Endothelial cell of umbilical vein (primary cell): ENCODE data around the gene OVCH1. TPM values are rescaled to one million over a fixed set of nuclear protein-coding genes. Genes with fewer than 3 reads are reported as not detected.

Source experiments
- BruUV-seq: library from RNA; stranded (reverse); fragments of 400-500 nt; replicated peaks from 2 replicates; lab custom pipeline; 2021; lab: Mats Ljungman, UMichigan
- CTCF ChIA-PET: fragments of 300-600, 350-600 bp; sonication (Branson Sonifier 250); formaldehyde crosslinking; loops from one replicate; lab custom pipeline; 2021; ENCODE audit warnings: antibody characterized with exemption, inconsistent platforms; lab: Charles Lee
- POLR2A ChIA-PET: fragments of 300-600, 350-600 bp; sonication (Branson Sonifier 250); formaldehyde crosslinking; loops from one replicate; lab custom pipeline; 2021; ENCODE audit warnings: antibody characterized with exemption, inconsistent platforms; lab: Charles Lee
- DNase-seq: peaks from one replicate; pipeline ENCODE4 v3.0.0-alpha.2; 2011; ENCODE audit warnings: low read depth, low spot score
- FAIRE-seq: peaks from 2 replicates; lab custom pipeline; 2011; peaks lifted over from hg19 to GRCh38; lab: Jason Lieb, UNC
- H2AFZ ChIP-seq: 2 replicates; pipeline ENCODE4 v1.6.0; 2012; ENCODE audit warnings: low read depth, low read length, control low read depth, inconsistent platforms
- H3K27ac ChIP-seq: 2 replicates; pipeline ENCODE4 v1.5.1; 2011; ENCODE audit warnings: low read depth, mild to moderate bottlenecking, control low read depth, low read length, moderate library complexity; ENCODE audit not compliant: insufficient read depth
- H3K27me3 ChIP-seq, 2 experiments: 2 replicates each; pipeline versions ENCODE4 v1.6.0 to v1.6.1; 2011; ENCODE audit warnings: low read length in 2 of 2, mixed read lengths in 1 of 2; ENCODE audit not compliant: control insufficient read depth in 2 of 2, insufficient read depth in 2 of 2
- H3K36me3 ChIP-seq, 2 experiments: 2 replicates in 1 of 2; 3 replicates in 1 of 2; pipeline ENCODE4 v1.5.1; 2011; ENCODE audit warnings: low read length in 2 of 2, mild to moderate bottlenecking in 1 of 2, moderate library complexity in 1 of 2; ENCODE audit not compliant: control insufficient read depth in 2 of 2, insufficient read depth in 2 of 2; ENCODE audit errors: extremely low read depth in 1 of 2
- H3K4me1 ChIP-seq: 3 replicates; pipeline ENCODE4 v1.5.1; 2011; ENCODE audit warnings: mild to moderate bottlenecking, low read length; ENCODE audit not compliant: control insufficient read depth, insufficient read depth; ENCODE audit errors: extremely low read depth
- H3K4me2 ChIP-seq: 2 replicates; pipeline ENCODE4 v1.6.1; 2011; ENCODE audit warnings: low read length, control low read depth, mixed read lengths; ENCODE audit not compliant: insufficient read depth
- H3K4me3 ChIP-seq, 3 experiments: fragments of 200-600 bp in 1 of 3; sonication (generic), shearing (Covaris generic) in 1 of 3; replicated peaks in 1 of 3; 2 replicates each; pipeline ENCODE4 v1.5.1; 2011 to 2016; ENCODE audit warnings: control low read depth in 3 of 3, low read length in 3 of 3, mild to moderate bottlenecking in 2 of 3, inconsistent platforms in 1 of 3, low read depth in 1 of 3, moderate library complexity in 1 of 3; ENCODE audit not compliant: insufficient read depth in 1 of 3
- H3K79me2 ChIP-seq: 2 replicates; pipeline ENCODE4 v1.6.0; 2012; ENCODE audit warnings: low read length, inconsistent platforms; ENCODE audit not compliant: control insufficient read depth, insufficient read depth
- H3K9ac ChIP-seq: replicated peaks from 2 replicates; pipeline ENCODE3; 2011; ENCODE audit warnings: low read length, control low read depth; ENCODE audit not compliant: insufficient read depth; ENCODE audit errors: extremely low read depth
- H3K9me1 ChIP-seq: replicated peaks from 3 replicates; pipeline ENCODE4 v1.6.0; 2011; ENCODE audit warnings: mild to moderate bottlenecking, low read length; ENCODE audit not compliant: control insufficient read depth, insufficient read depth; ENCODE audit errors: extremely low read depth
- H3K9me3 ChIP-seq: replicated peaks from 2 replicates; pipeline ENCODE4 v1.5.1; 2012; ENCODE audit warnings: low read length, inconsistent platforms; ENCODE audit not compliant: control insufficient read depth, insufficient read depth
- H4K20me1 ChIP-seq: replicated peaks from 2 replicates; pipeline ENCODE3; 2011; ENCODE audit warnings: mild to moderate bottlenecking, low read length; ENCODE audit not compliant: control insufficient read depth, insufficient read depth; ENCODE audit errors: extremely low read depth
- EZH2 ChIP-seq: IDR thresholded peaks from 2 replicates; pipeline ENCODE4 v1.6.1; 2012; ENCODE audit warnings: borderline replicate concordance, low read depth, mild to moderate bottlenecking, moderate library complexity, low read length, inconsistent platforms; ENCODE audit not compliant: severe bottlenecking
- FOS ChIP-seq: IDR thresholded peaks from 2 replicates; pipeline ENCODE4 v1.6.1; 2011; ENCODE audit warnings: mild to moderate bottlenecking, low read length, moderate library complexity, borderline replicate concordance; ENCODE audit not compliant: insufficient read depth
- GATA2 ChIP-seq: IDR thresholded peaks from 2 replicates; pipeline ENCODE4 v1.7.0; 2011; ENCODE audit warnings: low read depth, mild to moderate bottlenecking, moderate library complexity, mixed read lengths, low read length; ENCODE audit not compliant: insufficient read length, insufficient read depth
- JUN ChIP-seq: IDR thresholded peaks from 2 replicates; pipeline ENCODE4 v1.6.1; 2011; ENCODE audit warnings: borderline replicate concordance, low read depth; ENCODE audit not compliant: insufficient read length, insufficient read depth
- MYC ChIP-seq: IDR thresholded peaks from one replicate; pipeline ENCODE4 v1.6.1; 2011; ENCODE audit warnings: mild to moderate bottlenecking, low read depth, low read length
- POLR2A ChIP-seq: IDR thresholded peaks from 2 replicates; pipeline ENCODE4 v1.6.1; 2012; ENCODE audit warnings: low read depth, mild to moderate bottlenecking, control low read depth, low read length
- POLR2AphosphoS5 ChIP-seq: IDR thresholded peaks from 2 replicates; pipeline ENCODE4 v1.6.1; 2012; ENCODE audit warnings: low read depth, mild to moderate bottlenecking, control low read depth, low read length, moderate library complexity; ENCODE audit not compliant: insufficient read depth
- dilution Hi-C: fragments of 300-500 bp; cut with MboI; formaldehyde crosslinking; loops from one replicate; pipeline ENCODE4 v1.15.0; 2019; ENCODE audit warnings: low sequenced_read_pairs; ENCODE audit not compliant: extremely low pct_ligation_motif_present
- intact Hi-C: fragments of 100-400 bp; cut with micrococcal nuclease; formaldehyde crosslinking; loops from one replicate; pipeline ENCODE4 v1.10.0; 2022
- polyA plus RNA-seq, 4 experiments: library from polyadenylated mRNA; depleted of rRNA in 3 of 4; stranded (reverse) in 3 of 4; unstranded in 1 of 4; fragments of >200 nt; gene quantifications; 2 replicates each; pipeline versions ENCODE4 v1.2.1 to v1.2.3, GENCODE V29; 2011 to 2012; ENCODE audit warnings: missing spikeins in 1 of 4
- total RNA-seq: library from RNA; stranded (reverse); gene quantifications from 2 replicates; pipeline ENCODE4 v1.2.3, GENCODE V29; 2021
- TF ChIP-seq, protein P1 (sequence below), 2 donors: IDR thresholded peaks; 1 replicate in 1 of 2; 2 replicates in 1 of 2; pipeline ENCODE4 v1.5.1; 2011; ENCODE audit warnings: low read length in 2 of 2, mild to moderate bottlenecking in 2 of 2, moderate library complexity in 2 of 2, control low read depth in 1 of 2, inconsistent platforms in 1 of 2, low read depth in 1 of 2; ENCODE audit not compliant: insufficient read depth in 1 of 2; ENCODE audit errors: extremely low read depth in 1 of 2
- TF ChIP-seq, protein P2 (sequence below): IDR thresholded peaks from 2 replicates; pipeline ENCODE4 v1.6.1; 2011; ENCODE audit not compliant: insufficient read depth, insufficient read length

OVCH1 gene
- total and polyA plus RNA-seq, 2 donors (not counting 3 experiments of a cell fraction or from before 2014, with no cell fraction given), result 0.01 TPM; not detected in 1

DNA sequence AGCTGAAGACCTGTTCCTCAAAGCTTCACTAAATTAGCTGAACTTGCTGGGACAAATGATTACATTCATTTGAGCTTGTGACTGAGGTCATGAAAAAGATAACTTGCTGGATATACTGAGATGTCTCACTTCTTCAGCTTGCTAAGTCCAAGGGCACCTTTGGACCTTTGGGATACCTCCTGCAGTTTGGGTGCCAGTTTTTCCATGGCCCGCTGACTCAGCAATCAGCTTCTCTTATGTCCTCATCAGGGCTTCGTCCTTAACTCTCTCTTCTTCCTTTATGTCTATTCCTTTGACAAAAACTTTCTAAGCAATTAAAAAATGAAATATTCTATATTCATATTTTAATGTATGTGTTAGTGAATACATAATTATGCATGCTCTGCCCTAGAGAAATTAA lies 45.6 kb downstream of the OVCH1 start:
- intact Hi-C loops (no loop called here), dilution Hi-C loops (no loop called here)
- Histone ChIP-seq H3K9ac (no peak overlapping the region), H3K9me1 (no peaks in the 10 kb centered on the region), H3K36me3 (no peaks in the 10 kb centered on the region), H3K4me2 (no peak overlapping the region), H3K4me3 (no peak overlapping the region), H4K20me1 (no peaks in the 10 kb centered on the region), H3K27me3 (no peaks in the 10 kb centered on the region), H3K27ac (no peak overlapping the region), H3K4me1 (no peaks in the 10 kb centered on the region), H2AFZ (no peak overlapping the region), H3K79me2 (no peaks in the 10 kb centered on the region), H3K9me3 (no peaks in the 10 kb centered on the region)
- no peak for FAIRE-seq
- POLR2A ChIA-PET, result no interaction called here
- no TSS peak for BruUV-seq
- TF ChIP-seq POLR2AphosphoS5 (no peak), POLR2A (no peak), FOS (no peak), MYC (no peak), EZH2 (no peak), JUN (no peak), GATA2 (no peak)
- TF ChIP-seq, protein P1, sequence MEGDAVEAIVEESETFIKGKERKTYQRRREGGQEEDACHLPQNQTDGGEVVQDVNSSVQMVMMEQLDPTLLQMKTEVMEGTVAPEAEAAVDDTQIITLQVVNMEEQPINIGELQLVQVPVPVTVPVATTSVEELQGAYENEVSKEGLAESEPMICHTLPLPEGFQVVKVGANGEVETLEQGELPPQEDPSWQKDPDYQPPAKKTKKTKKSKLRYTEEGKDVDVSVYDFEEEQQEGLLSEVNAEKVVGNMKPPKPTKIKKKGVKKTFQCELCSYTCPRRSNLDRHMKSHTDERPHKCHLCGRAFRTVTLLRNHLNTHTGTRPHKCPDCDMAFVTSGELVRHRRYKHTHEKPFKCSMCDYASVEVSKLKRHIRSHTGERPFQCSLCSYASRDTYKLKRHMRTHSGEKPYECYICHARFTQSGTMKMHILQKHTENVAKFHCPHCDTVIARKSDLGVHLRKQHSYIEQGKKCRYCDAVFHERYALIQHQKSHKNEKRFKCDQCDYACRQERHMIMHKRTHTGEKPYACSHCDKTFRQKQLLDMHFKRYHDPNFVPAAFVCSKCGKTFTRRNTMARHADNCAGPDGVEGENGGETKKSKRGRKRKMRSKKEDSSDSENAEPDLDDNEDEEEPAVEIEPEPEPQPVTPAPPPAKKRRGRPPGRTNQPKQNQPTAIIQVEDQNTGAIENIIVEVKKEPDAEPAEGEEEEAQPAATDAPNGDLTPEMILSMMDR (IDR thresholded peaks at IDR 0.05; ENCODE audit: extremely low read depth in 1 of 2, insufficient read depth in 1 of 2, low read depth in 1 of 2, low read length in 2 of 2), result no peak
- TF ChIP-seq, protein P2, sequence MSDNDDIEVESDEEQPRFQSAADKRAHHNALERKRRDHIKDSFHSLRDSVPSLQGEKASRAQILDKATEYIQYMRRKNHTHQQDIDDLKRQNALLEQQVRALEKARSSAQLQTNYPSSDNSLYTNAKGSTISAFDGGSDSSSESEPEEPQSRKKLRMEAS, result no peak
- DNase-seq, result no peak
- CTCF ChIA-PET, result no interaction called here
